Measurements from ENCODE around the gene ATP13A3. TPM values are rescaled to one million over a fixed set of nuclear protein-coding genes. Genes with fewer than 3 reads are reported as not detected.

Gene ATP13A3
- polyA plus RNA-seq, 4 donors, result 8.1 to 65.9 (median 13.9) TPM

- Histone ChIP-seq H3K4me1 (ENCODE audit: control insufficient read depth in 3 of 3, insufficient read depth in 2 of 3, low read depth in 1 of 3, low read length in 2 of 3) (peaks cover 0 to 3% (median 0%) of the 10 kb centered on the region in 3 donors), H3K36me3 (ENCODE audit: control insufficient read depth in 3 of 3, insufficient read depth in 2 of 3, low read depth in 1 of 3, low read length in 3 of 3) (no peaks in the 10 kb centered on the region), H3K27ac (ENCODE audit: low read depth in 1 of 3, low read length in 2 of 3) (no peak overlapping the region), H3K4me3 (ENCODE audit: low read depth in 1 of 3, low read length in 3 of 3) (no peak overlapping the region), H3K27me3 (ENCODE audit: control insufficient read depth in 3 of 3, insufficient read depth in 3 of 3, low read length in 3 of 3) (peaks cover 0 to 17% (median 2%) of the 10 kb centered on the region in 3 donors), H3K9me3 (ENCODE audit: control insufficient read depth in 2 of 2, insufficient read depth in 1 of 2, low read depth in 1 of 2, low read length in 1 of 2) (no peaks in the 10 kb centered on the region)
- 59 to 70% (median 70%) methylated on average over 20 of the region's 20 CpGs for WGBS, 3 donors
- DNase-seq, result no peak
- FAIRE-seq, result no peak
These were observed 122.0 kb downstream of the ATP13A3 start for GRCh38 chr3:194364652-194365434.

GRCh38 chr3:194364314-194364651 is 122.5 kb downstream of the ATP13A3 start:
- Histone ChIP-seq H3K9me3 (ENCODE audit: control insufficient read depth in 2 of 2, insufficient read depth in 1 of 2, low read depth in 1 of 2, low read length in 1 of 2) (no peaks in the 10 kb centered on the region), H3K27ac (ENCODE audit: low read depth in 1 of 3, low read length in 2 of 3) (no peak overlapping the region), H3K36me3 (ENCODE audit: control insufficient read depth in 3 of 3, insufficient read depth in 2 of 3, low read depth in 1 of 3, low read length in 3 of 3) (no peaks in the 10 kb centered on the region), H3K4me1 (ENCODE audit: control insufficient read depth in 3 of 3, insufficient read depth in 2 of 3, low read depth in 1 of 3, low read length in 2 of 3) (peaks cover 0 to 3% (median 0%) of the 10 kb centered on the region in 3 donors), H3K4me3 (ENCODE audit: low read depth in 1 of 3, low read length in 3 of 3) (no peak overlapping the region), H3K27me3 (ENCODE audit: control insufficient read depth in 3 of 3, insufficient read depth in 3 of 3, low read length in 3 of 3) (peaks cover 0 to 11% (median under 1%) of the 10 kb centered on the region in 3 donors)
- WGBS, 3 donors, result 35 to 69% (median 45%) methylated on average over 3 of the region's 3 CpGs
- FAIRE-seq (no peak), DNase-seq (no peak)

GRCh38 chr3:194360568-194360967 is 126.2 kb downstream of the ATP13A3 start:
- Histone ChIP-seq H3K27ac (ENCODE audit: low read depth in 1 of 3, low read length in 2 of 3) (no peak overlapping the region), H3K4me1 (ENCODE audit: control insufficient read depth in 3 of 3, insufficient read depth in 2 of 3, low read depth in 1 of 3, low read length in 2 of 3) (peaks cover 0 to 8% (median 0%) of the 10 kb centered on the region in 3 donors), H3K27me3 (ENCODE audit: control insufficient read depth in 3 of 3, insufficient read depth in 3 of 3, low read length in 3 of 3) (peaks cover 0 to 5% (median 0%) of the 10 kb centered on the region in 3 donors), H3K4me3 (ENCODE audit: low read depth in 1 of 3, low read length in 3 of 3) (no peak overlapping the region), H3K9me3 (ENCODE audit: control insufficient read depth in 2 of 2, insufficient read depth in 1 of 2, low read depth in 1 of 2, low read length in 1 of 2) (no peaks in the 10 kb centered on the region), H3K36me3 (ENCODE audit: control insufficient read depth in 3 of 3, insufficient read depth in 2 of 3, low read depth in 1 of 3, low read length in 3 of 3) (no peaks in the 10 kb centered on the region)
- DNase-seq, result no peak
- FAIRE-seq, result no peak
- 90% methylated on average over 18 of the region's 18 CpGs for WGBS, 3 donors

GRCh38 chr3:194357681-194358080 is 129.1 kb downstream of the ATP13A3 start:
- H3K9me3 ChIP-seq (ENCODE audit: control insufficient read depth in 2 of 2, insufficient read depth in 1 of 2, low read depth in 1 of 2, low read length in 1 of 2), result no peaks in the 10 kb centered on the region
- DNase-seq (no peak), FAIRE-seq (no peak)
- no peak overlapping the region for H3K27ac ChIP-seq (ENCODE audit: low read depth in 1 of 3, low read length in 2 of 3)
- H3K27me3 ChIP-seq (ENCODE audit: control insufficient read depth in 3 of 3, insufficient read depth in 3 of 3, low read length in 3 of 3), result peaks cover 0 to 5% (median 0%) of the 10 kb centered on the region in 3 donors
- H3K4me1 ChIP-seq (ENCODE audit: control insufficient read depth in 3 of 3, insufficient read depth in 2 of 3, low read depth in 1 of 3, low read length in 2 of 3), result peaks cover 0 to 5% (median 0%) of the 10 kb centered on the region in 3 donors
- 87 to 91% (median 90%) methylated on average over 11 of the region's 11 CpGs for WGBS, 3 donors
- no peak overlapping the region for H3K4me3 ChIP-seq (ENCODE audit: low read depth in 1 of 3, low read length in 3 of 3)
- H3K36me3 ChIP-seq (ENCODE audit: control insufficient read depth in 3 of 3, insufficient read depth in 2 of 3, low read depth in 1 of 3, low read length in 3 of 3), result no peaks in the 10 kb centered on the region

- no peaks in the 10 kb centered on the region for H3K36me3 ChIP-seq (ENCODE audit: control insufficient read depth in 3 of 3, insufficient read depth in 2 of 3, low read depth in 1 of 3, low read length in 3 of 3)
- no peaks in the 10 kb centered on the region for H3K9me3 ChIP-seq (ENCODE audit: control insufficient read depth in 2 of 2, insufficient read depth in 1 of 2, low read depth in 1 of 2, low read length in 1 of 2)
- H3K27me3 ChIP-seq (ENCODE audit: control insufficient read depth in 3 of 3, insufficient read depth in 3 of 3, low read length in 3 of 3), result peaks cover 0 to 5% (median 0%) of the 10 kb centered on the region in 3 donors
- no peak overlapping the region for H3K4me3 ChIP-seq (ENCODE audit: low read depth in 1 of 3, low read length in 3 of 3)
- DNase-seq (no peak), FAIRE-seq (no peak)
- H3K27ac ChIP-seq (ENCODE audit: low read depth in 1 of 3, low read length in 2 of 3), result no peak overlapping the region
- 66 to 85% (median 80%) methylated on average over 7 of the region's 7 CpGs for WGBS, 3 donors
- H3K4me1 ChIP-seq (ENCODE audit: control insufficient read depth in 3 of 3, insufficient read depth in 2 of 3, low read depth in 1 of 3, low read length in 2 of 3), result peaks cover 0 to 5% (median 0%) of the 10 kb centered on the region in 3 donors
These were observed 131.4 kb downstream of the ATP13A3 start for GRCh38 chr3:194355379-194355778.

GRCh38 chr3:194354315-194354714 is 132.5 kb downstream of the ATP13A3 start:
- no peak overlapping the region for H3K27ac ChIP-seq (ENCODE audit: low read depth in 1 of 3, low read length in 2 of 3)
- H3K4me1 ChIP-seq (ENCODE audit: control insufficient read depth in 3 of 3, insufficient read depth in 2 of 3, low read depth in 1 of 3, low read length in 2 of 3), result peaks cover 0 to 5% (median 0%) of the 10 kb centered on the region in 3 donors
- DNase-seq, result no peak
- 67 to 75% (median 69%) methylated on average over 2 of the region's 2 CpGs for WGBS, 3 donors
- H3K36me3 ChIP-seq (ENCODE audit: control insufficient read depth in 3 of 3, insufficient read depth in 2 of 3, low read depth in 1 of 3, low read length in 3 of 3), result no peaks in the 10 kb centered on the region
- H3K4me3 ChIP-seq (ENCODE audit: low read depth in 1 of 3, low read length in 3 of 3), result no peak overlapping the region
- H3K9me3 ChIP-seq (ENCODE audit: control insufficient read depth in 2 of 2, insufficient read depth in 1 of 2, low read depth in 1 of 2, low read length in 1 of 2), result no peaks in the 10 kb centered on the region
- H3K27me3 ChIP-seq (ENCODE audit: control insufficient read depth in 3 of 3, insufficient read depth in 3 of 3, low read length in 3 of 3), result peaks cover 0 to 5% (median 0%) of the 10 kb centered on the region in 3 donors
- no peak for FAIRE-seq

Other genes with a start within 250 kb of the ATP13A3 start
- 1 to 10 TPM in 1 of 4 donors, not detected in 3; 2.0 TPM for gene CPN2, start 135.7 kb downstream of the ATP13A3 start, polyA plus RNA-seq
- gene LRRC15, start 117.3 kb downstream of the ATP13A3 start, polyA plus RNA-seq, result under 1 TPM in 2 of 4 donors, not detected in 2; 0.01 TPM
- under 1 TPM in 2 of 4 donors, not detected in 2; 0.18 to 0.27 TPM for gene GP5, start 87.7 kb downstream of the ATP13A3 start, polyA plus RNA-seq
- 10 to 100 TPM in 2 of 4 donors, 1 to 10 TPM in 2; 2.7 to 17.7 (median 7.9) TPM for gene TMEM44, start 146.4 kb upstream of the ATP13A3 start, polyA plus RNA-seq
- gene LSG1, start 185.2 kb upstream of the ATP13A3 start, polyA plus RNA-seq, result 10 to 100 TPM; 17.7 to 54.2 (median 22.0) TPM
- 1 to 10 TPM in 3 of 4 donors, under 1 TPM in 1; 0.45 to 9.8 (median 2.1) TPM for gene FAM43A, start 198.9 kb upstream of the ATP13A3 start, polyA plus RNA-seq